Measurements from ENCODE around the gene DHRS7C. TPM values are rescaled to one million over a fixed set of nuclear protein-coding genes. Genes with fewer than 3 reads are reported as not detected.

Gene DHRS7C
- total and polyA plus RNA-seq, 12 donors, result not detected

DNA sequence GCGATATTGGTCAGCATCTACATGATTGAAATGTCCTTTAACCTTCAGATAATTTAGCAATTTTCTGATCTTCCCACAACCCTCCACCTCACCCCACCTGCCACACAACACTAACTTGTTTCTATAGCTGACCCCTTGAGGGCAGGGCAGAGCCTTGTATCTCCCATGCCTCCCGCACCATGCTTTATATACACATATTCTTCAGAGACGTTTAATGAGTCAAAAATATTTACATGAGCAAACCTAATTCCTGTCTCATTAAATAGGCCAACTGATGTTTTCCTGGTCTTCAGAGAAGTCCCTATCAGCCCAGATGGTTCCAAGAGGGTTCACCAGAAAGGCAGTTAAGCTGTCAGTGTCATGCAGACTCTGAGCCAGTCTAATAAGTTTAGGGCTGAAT lies 6.6 kb upstream of the DHRS7C start:
- H3K27ac ChIP-seq, result no peak overlapping the region
- no peaks in the 10 kb centered on the region for H3K9me3 ChIP-seq (replicated peaks in 1 of 3)
- H3K36me3 ChIP-seq (replicated peaks in 1 of 2), result no peaks in the 10 kb centered on the region
- no peak for TF ChIP-seq POLR2A (IDR thresholded peaks at IDR 0.05)
- TF ChIP-seq, protein P1, sequence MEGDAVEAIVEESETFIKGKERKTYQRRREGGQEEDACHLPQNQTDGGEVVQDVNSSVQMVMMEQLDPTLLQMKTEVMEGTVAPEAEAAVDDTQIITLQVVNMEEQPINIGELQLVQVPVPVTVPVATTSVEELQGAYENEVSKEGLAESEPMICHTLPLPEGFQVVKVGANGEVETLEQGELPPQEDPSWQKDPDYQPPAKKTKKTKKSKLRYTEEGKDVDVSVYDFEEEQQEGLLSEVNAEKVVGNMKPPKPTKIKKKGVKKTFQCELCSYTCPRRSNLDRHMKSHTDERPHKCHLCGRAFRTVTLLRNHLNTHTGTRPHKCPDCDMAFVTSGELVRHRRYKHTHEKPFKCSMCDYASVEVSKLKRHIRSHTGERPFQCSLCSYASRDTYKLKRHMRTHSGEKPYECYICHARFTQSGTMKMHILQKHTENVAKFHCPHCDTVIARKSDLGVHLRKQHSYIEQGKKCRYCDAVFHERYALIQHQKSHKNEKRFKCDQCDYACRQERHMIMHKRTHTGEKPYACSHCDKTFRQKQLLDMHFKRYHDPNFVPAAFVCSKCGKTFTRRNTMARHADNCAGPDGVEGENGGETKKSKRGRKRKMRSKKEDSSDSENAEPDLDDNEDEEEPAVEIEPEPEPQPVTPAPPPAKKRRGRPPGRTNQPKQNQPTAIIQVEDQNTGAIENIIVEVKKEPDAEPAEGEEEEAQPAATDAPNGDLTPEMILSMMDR (IDR thresholded peaks at IDR 0.05), result no peak
- no peak overlapping the region for H3K4me3 ChIP-seq
- H3K4me1 ChIP-seq (replicated peaks in 1 of 2), result no peaks in the 10 kb centered on the region
- no peak for DNase-seq
- H3K27me3 ChIP-seq, result no peaks in the 10 kb centered on the region
- intact Hi-C loops (cut with DNase I), result no loop called here
- 68 to 82% (median 73%) methylated on average over 3 of the region's 3 CpGs for WGBS, 4 donors

DNA sequence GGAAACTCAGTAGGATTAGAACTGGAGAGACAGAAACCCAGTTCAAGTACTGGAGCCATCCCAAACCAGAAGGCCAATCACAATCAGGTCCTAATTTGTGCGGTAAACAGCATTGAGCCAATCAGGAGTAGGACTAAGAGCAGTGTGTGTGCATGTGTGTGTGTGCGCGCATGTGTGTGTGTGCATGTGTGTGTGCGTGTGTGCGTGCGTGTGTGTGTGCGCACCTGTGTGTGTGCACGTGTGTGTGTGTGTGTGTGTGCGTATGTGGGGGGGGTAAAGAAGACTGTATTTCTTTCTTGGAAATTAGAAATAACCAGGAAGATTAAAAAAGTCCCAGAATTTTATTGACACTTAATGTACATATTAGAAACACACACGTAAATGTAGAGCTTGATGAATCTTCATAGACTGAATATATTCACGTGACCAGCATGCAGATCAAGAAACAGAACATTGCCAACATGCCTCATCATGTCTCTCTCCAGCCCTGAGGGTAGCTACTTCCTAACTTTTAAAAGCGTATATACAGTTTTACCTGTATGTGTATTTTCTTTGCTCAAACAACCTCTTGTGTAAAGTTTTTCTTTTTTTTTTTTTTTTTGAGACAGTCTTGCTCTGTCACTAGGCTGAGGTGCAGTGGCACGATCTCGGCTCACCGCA lies 919 bp upstream of the DHRS7C start:
- Histone ChIP-seq H3K27ac (no peak overlapping the region), H3K27me3 (no peaks in the 10 kb centered on the region), H3K9me3 (replicated peaks in 1 of 3) (no peaks in the 10 kb centered on the region), H3K4me3 (no peak overlapping the region), H3K4me1 (replicated peaks in 1 of 2) (no peaks in the 10 kb centered on the region), H3K36me3 (replicated peaks in 1 of 2) (no peaks in the 10 kb centered on the region)
- 87 to 93% (median 89%) methylated on average over 15 of the region's 15 CpGs for WGBS, 4 donors
- DNase-seq, result no peak
- intact Hi-C loops (cut with DNase I), result no loop called here
- TF ChIP-seq POLR2A (IDR thresholded peaks at IDR 0.05), result no peak
- TF ChIP-seq, protein P1 (IDR thresholded peaks at IDR 0.05), result no peak

DNA sequence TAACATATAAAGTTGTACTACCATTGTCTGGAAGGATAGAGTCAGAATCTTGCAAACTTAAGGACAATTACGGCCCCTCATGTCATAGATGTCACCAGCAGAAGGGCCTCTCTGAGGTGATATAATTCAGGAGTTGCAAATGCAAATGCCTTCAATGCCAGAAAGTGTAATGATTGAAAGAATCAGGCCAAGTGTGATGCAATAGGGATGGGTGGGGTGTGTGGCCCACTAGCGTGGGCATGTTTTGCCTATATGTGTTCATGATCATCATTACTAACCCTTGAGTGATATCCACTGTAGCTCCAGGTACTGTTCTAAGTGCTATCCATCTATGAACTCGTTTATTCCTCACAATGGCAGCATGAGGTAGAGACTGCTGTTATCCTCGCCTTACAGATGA lies 1.1 kb downstream of the DHRS7C start:
- Histone ChIP-seq H3K4me1 (replicated peaks in 1 of 2) (no peaks in the 10 kb centered on the region), H3K9me3 (replicated peaks in 1 of 3) (no peaks in the 10 kb centered on the region), H3K27me3 (no peaks in the 10 kb centered on the region), H3K36me3 (replicated peaks in 1 of 2) (no peaks in the 10 kb centered on the region), H3K4me3 (no peak overlapping the region), H3K27ac (no peak overlapping the region)
- WGBS, 4 donors, result 66 to 79% (median 74%) methylated on average over 4 of the region's 4 CpGs
- intact Hi-C loops (cut with DNase I), result no loop called here
- TF ChIP-seq, protein P1 (IDR thresholded peaks at IDR 0.05), result no peak
- no peak for TF ChIP-seq POLR2A (IDR thresholded peaks at IDR 0.05)
- no peak for DNase-seq

- WGBS, 4 donors, result 57 to 79% (median 70%) methylated on average over 4 to 8 of the region's 8 CpGs
- TF ChIP-seq POLR2A (IDR thresholded peaks at IDR 0.05), result no peak
- TF ChIP-seq, protein P1 (IDR thresholded peaks at IDR 0.05), result no peak
- DNase-seq, result no peak
Observed at GRCh38 chr17:9788601-9789000, 2.8 kb downstream of the DHRS7C start.

More at GRCh38 chr17:9788601-9789000, 2.8 kb downstream of the DHRS7C start:
- intact Hi-C loops (cut with DNase I), result no loop called here
- Histone ChIP-seq H3K4me3 (no peak overlapping the region), H3K27ac (no peak overlapping the region), H3K27me3 (no peaks in the 10 kb centered on the region), H3K4me1 (replicated peaks in 1 of 2) (no peaks in the 10 kb centered on the region), H3K9me3 (replicated peaks in 1 of 3) (no peaks in the 10 kb centered on the region), H3K36me3 (replicated peaks in 1 of 2) (no peaks in the 10 kb centered on the region)

Data from adrenal gland (tissue), 12 donors.